NK-92 (cell line): ENCODE data around the gene MEF2D.

Experiments used
- DNase-seq: peaks from one replicate; lab custom pipeline; 2025; ENCODE audit not compliant: unreplicated experiment; lab: John Stamatoyannopoulos, UW

MEF2D gene

DNA sequence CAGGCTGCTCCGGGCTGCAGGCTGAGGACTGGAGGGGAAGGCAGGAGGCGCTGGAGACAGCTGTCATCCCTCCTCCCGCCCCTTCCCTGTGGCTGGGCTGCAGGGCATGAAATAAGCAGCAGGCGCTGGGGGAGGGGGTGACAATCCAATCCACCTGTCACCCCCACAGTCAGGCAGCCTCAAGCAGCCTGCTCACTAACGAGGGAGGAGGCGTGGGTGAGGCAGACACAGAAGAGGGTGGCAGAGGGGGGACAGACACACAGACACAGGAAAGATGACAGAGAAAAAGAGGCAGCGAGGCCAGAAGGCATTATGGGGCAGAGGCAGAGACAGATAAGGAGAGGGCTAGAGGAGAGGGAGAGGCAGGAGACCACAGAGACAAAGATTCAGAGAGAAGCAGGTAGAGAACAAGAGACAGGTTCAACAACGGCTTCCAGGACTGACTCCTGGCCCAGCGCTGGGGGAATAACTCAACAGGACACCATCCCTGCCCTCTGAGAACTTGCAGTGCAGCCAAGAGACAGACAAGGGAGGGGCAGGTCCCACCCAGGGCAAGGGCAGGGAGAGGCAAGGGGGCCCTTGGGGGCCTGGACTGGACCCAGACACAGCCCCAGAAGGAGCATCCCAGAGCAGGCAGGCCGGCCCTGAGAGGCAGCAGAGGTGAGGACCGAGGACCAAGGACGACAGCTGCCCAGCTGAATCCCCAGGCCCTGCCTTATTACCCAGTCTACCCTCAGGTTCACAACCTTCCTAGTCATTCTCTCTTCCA is 11.2 kb downstream of the MEF2D start:
- DNase-seq = no peak

DNA sequence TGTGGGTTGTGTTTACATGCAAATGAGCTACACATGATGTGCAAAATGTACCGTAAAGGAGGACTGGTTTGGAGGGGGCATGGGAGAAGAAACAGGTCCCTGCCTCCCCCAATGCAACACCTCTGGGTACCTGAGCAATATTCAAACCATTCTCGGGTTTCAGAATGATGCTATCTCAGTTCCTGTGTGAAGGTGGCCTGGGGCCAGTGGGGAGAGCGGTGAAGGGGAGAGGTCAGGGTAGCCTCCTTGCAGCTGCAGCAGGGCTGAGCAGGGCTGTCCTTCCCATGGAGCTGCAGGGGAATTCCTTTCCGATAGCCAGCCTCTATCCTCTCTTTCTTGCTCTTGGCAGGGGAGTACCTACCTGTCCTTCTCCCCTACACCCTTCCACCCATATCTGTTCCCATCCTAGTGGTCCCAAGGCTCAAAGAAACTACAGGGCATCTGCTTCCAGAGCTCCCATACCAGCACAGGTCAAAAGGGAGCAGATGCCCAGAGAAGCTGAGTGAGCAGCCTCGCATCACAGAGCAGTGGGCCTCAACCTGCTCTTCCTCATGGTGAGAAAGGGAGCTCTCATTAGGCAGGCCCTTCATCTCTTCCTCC is 11.9 kb downstream of the MEF2D start:
- no peak for DNase-seq

GRCh38 chr1:156487862-156488261 is 12.7 kb downstream of the MEF2D start:
- no peak for DNase-seq

GRCh38 chr1:156486421-156487344 is 13.9 kb downstream of the MEF2D start:
- DNase-seq = no peak

- DNase-seq = no peak
Measured at GRCh38 chr1:156485984-156486383, 14.6 kb downstream of the MEF2D start.

DNA sequence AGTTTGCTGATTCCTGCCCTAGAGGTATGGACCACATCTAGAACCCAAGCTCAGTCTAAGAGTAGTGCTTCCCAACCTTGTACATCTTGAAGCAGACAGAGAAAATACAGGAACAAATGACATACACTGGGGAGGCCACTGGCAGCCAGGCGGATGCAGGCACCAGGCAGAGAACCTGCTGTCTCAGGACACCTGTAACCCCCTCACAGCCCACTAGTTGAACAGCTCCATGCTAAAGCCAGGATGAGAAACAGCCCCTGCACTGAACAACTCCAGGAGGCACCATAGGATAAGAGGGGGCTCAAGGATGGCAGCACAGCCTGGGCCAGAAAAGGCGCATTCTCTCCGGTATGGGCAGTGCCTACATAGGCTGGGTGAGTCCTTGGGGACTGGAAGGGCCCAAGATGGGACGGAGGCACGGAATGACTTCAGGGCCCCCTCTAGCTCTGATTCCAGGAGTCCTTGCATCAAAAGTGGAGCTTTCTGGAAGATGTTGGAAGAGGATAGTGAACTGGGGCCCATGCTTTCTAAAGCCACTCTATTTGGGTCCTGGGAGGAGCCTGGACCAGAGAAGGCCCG is 16.0 kb downstream of the MEF2D start:
- no peak for DNase-seq

DNA sequence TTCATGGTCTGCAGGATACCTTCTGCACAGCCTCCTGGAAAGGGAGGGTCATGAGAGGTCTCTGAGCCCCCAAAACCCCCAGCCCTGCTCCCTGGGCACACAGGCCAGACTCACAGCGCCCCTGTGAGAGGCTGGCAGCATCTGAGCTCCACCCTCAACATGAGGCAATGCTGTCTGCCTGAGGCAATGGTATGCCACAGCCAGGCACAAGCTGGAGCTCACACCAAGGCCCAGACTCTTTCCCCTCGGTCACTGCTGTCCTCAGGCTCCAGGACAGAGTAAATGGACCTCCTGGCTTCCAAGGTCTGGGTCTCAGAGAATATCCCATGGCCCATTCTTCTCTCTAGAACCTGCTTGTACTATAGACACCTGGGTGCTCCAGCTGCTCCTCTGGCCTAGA is 17.2 kb downstream of the MEF2D start:
- DNase-seq = no peak

DNA sequence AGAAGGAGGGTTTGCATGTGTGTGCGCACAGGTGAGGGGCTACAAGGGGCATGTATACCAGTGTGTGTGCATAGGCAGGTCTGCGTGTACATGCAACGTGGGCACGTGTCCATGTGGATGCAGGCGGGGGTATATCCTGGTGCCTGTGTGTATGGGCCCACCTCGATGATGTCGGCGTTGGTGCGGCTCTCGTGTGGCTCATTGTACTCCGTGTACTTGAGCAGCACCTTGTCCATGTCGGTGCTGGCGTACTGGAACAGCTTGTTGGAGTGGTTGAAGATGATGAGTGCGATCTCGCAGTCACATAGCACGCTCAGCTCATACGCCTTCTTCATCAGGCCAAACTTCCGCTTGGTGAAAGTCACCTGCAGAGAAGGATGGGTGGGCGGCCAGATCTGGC is 18.3 kb downstream of the MEF2D start:
- no peak for DNase-seq

DNA sequence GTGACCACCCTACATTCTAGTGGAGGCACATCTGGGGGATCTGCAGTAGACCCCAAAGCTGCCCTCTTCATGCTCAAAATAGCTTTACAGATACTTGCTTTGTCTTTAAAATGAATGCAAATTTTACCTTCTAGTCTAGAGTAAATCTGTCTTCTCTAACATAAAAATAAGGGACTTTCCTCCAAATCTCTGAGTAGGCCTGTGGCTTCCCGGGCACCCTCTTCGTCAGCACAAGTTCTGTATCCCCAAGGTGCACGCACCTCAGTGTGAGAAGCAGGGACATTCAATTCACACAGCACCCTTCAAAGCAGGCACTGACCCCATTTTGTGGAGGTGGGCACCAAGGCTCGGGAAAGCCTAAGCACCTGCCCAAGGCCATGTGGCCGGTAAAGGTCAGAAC is 19.0 kb downstream of the MEF2D start:
- no peak for DNase-seq

- no peak for DNase-seq
Measured at GRCh38 chr1:156480411-156481192, 20.0 kb downstream of the MEF2D start.

- DNase-seq = no peak
Measured at GRCh38 chr1:156480016-156480370, 20.6 kb downstream of the MEF2D start.

DNA sequence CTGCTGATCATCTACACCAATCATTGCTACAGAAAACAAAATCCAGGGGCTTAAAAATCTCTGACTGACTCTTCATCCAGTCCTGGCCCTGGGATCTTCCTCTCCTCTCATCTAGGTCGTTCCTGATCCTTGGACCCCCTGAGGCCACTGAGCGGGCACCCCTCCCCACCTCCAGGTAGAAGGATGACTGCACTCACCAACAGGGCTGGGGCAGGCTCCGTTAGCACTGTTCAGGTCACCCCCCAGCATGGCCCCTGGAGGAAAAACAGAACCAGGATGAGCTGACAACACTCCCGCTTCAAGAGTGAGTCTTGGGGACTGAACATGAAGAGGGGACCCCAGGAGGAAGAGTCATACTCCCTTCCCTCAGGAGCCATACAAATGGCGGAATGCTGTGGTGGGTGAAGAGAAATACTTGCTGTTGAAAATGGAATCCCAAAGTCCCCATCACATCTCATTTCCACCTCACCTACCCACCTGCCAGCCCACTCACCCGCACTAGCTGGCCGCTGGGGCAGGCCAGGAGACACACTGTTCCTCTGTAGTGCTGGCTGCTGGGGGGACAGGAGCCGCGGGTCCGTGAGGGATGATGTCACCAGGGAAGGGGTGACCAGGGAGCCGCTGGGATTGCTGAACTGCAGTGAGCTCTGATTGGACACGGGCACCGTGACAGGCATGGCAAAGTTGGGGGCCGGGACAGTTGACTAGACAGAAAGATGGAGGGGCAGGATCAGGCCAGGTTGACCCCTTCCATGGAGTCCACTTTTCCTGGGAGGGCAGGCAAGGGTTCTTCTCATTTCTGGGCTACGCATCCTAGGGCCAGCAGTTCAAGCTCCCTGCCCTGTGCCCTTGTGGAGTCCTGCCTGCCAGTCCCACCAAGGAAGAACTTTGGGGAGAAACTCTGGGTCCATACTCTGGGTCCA is 21.2 kb downstream of the MEF2D start:
- no peak for DNase-seq

GRCh38 chr1:156478250-156478627 is 22.3 kb downstream of the MEF2D start:
- no peak for DNase-seq

GRCh38 chr1:156477526-156478249 is 22.9 kb downstream of the MEF2D start:
- DNase-seq = no peak

DNA sequence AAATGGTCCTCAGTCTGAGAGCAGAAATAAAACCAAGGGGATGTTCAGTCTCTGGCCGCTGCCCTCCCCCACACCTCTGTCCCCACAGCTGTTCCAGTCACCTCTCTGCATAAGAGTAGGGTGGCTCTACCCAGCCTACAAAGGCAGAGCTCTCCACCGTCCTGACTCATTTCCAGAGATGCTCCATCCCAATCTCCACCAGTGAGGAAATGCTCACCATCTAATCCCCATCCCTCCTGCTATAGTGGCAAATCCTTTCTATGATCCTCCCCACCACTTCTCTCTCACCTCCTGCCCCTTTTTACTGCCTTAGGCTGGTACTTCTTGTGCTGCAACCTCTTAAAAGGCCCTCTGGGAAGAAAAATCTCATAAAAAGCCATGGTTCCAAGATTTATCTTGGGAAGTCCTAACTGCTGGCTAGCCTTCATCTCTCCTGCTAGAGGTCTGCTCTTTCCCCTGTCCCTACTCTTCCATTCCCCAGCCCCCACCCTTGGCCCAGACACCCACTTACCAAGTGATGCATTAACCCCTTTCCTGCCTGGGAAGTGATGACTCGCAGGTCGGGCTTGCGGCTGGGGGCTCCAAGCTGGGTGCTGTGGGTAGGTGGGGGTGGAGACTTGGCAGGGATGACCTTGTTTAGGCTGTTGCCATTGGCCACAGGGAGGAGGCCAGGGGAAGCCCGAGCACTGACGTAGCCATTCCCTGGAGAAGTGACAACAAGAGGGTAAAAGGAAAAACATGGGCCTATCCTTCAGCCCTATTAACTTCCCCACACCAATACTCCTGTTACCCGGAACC is 23.9 kb downstream of the MEF2D start:
- DNase-seq = no peak

- no peak for DNase-seq
Measured at GRCh38 chr1:156475568-156476500, 24.7 kb downstream of the MEF2D start.

DNA sequence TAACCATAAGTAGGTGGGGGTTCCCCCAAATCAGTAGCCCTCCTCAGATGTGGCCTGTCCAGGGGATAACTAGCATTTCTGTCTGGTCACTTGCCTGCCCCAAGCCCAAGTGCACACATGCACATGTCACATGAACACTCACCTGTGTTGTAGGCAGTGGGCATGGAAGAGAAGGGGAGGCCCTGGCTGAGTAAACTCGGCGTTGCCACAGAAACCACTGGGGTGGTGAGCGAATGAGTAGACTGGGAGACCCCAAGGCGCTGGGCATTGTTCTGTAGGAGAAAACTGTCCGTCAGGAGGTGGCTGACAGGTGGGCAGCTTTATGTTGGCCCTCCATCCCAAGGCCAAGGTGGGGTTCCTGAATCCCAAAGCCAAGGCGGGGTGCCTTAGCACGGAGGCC is 25.6 kb downstream of the MEF2D start:
- no peak for DNase-seq
